NB4 (cell line): ENCODE measurements around the gene VAC14.

Experiments used
- MYC ChIP-seq: IDR thresholded peaks from 2 replicates; pipeline ENCODE4 v1.6.1; 2011; ENCODE audit warnings: low read depth, low read length
- TF ChIP-seq, protein P1 (sequence below): IDR thresholded peaks from one replicate; pipeline ENCODE4 v1.5.1; 2012; ENCODE audit warnings: low read depth, low read length

DNA sequence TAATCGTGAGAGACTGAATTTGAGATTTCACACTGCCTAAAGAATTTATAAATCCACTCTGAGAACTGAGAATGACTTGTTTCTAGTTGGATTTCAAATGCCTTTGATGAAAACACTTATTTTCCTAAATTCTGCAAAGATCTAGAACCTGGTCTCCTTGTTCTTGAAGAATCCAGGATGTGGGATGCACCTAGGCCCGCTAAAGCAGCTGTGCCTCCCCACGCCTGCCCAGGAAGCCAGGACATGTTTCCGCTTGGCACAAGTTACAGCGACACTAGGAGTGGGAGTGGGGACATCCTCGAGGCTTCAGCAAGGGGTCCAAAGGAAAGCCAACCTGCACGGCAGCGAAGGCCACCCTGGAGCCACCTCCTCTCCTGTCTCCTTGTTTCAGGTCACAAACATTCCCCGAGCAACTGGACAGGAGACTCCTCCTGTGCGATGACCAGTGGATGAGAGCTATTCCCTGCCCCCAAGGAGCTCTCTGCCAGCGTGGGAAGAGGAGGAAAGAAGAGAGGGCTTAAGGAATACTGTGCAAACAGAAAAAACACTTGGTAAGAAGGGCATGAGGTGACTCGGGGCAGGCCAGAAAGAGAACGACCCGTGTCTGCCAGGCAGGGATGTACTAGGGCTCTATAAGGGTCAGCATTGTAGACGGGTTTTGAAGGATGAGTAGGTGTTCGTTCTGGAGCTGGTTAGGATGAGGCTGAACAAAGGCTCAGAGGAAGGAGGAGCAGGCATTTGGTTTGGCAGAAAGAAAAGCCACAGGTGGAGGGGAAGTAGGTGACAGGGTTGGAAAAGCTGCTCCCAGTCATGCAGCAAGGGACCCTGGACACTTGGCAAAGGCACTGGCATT lies 11.1 kb downstream of the VAC14 start:
- TF ChIP-seq, protein P1, sequence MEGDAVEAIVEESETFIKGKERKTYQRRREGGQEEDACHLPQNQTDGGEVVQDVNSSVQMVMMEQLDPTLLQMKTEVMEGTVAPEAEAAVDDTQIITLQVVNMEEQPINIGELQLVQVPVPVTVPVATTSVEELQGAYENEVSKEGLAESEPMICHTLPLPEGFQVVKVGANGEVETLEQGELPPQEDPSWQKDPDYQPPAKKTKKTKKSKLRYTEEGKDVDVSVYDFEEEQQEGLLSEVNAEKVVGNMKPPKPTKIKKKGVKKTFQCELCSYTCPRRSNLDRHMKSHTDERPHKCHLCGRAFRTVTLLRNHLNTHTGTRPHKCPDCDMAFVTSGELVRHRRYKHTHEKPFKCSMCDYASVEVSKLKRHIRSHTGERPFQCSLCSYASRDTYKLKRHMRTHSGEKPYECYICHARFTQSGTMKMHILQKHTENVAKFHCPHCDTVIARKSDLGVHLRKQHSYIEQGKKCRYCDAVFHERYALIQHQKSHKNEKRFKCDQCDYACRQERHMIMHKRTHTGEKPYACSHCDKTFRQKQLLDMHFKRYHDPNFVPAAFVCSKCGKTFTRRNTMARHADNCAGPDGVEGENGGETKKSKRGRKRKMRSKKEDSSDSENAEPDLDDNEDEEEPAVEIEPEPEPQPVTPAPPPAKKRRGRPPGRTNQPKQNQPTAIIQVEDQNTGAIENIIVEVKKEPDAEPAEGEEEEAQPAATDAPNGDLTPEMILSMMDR = no peak
- no peak for TF ChIP-seq MYC
